Pancreas (tissue), 10 donors: ENCODE measurements around the gene PRDM11. TPM values are rescaled to one million over a fixed set of nuclear protein-coding genes. Genes with fewer than 3 reads are reported as not detected.

Experiments
- ATAC-seq, 4 donors: fragments of 200-7000 bp; cut with Tn5 transposase; one replicate each; pipeline versions ENCODE4 v1.8.0 to v1.9.1; 2020; ENCODE audit warnings: mild to moderate bottlenecking in 4 of 4, moderate library complexity in 4 of 4
- DNase-seq, 6 donors: peaks; one replicate each; pipeline ENCODE4 v3.0.0-alpha.2; 2020
- FAIRE-seq: peaks from 2 replicates; lab custom pipeline; 2012; peaks lifted over from hg19 to GRCh38; lab: Jason Lieb, UNC
- H3K27ac ChIP-seq, 4 donors: fragments of 200-600 bp; sonication (generic); 1 replicate in 3 of 4; 2 replicates in 1 of 4; pipeline versions ENCODE4 v1.5.0 to v1.8.0; 2020
- H3K27me3 ChIP-seq, 4 donors: fragments of 200-600 bp; one replicate each; pipeline ENCODE4 v1.8.0; 2021
- H3K36me3 ChIP-seq, 3 donors: fragments of 200-600 bp; sonication (generic) in 1 of 3; one replicate each; pipeline versions ENCODE4 v1.5.0 to v1.8.0; 2020 to 2021
- H3K4me1 ChIP-seq, 3 donors: fragments of 200-600 bp; one replicate each; pipeline ENCODE4 v1.8.0; 2021
- H3K4me3 ChIP-seq, 4 donors: fragments of 200-600 bp; sonication (generic) in 2 of 4; one replicate each; pipeline versions ENCODE4 v1.5.0 to v1.8.0; 2020 to 2021
- H3K9me3 ChIP-seq, 4 donors: fragments of 200-600 bp; one replicate each; pipeline ENCODE4 v1.8.0; 2021
- WGBS, 2 donors: extraction: QIAGEN DNeasy Blood & Tissue Kit; methylation state at CpG; one replicate each; pipeline ENCODE4 v1.1.7; 2013; 5-methylcytosine and 5-hydroxymethylcytosine counted together
- intact Hi-C, 3 donors: fragments of 100-400 bp; cut with DNase I; formaldehyde crosslinking; loops; one replicate each; pipeline versions ENCODE4 v1.11.1 to v1.14.2; 2022
- polyA plus RNA-seq, 2 donors: library from polyadenylated mRNA; stranded (reverse); fragments of 200-250 nt; gene quantifications; one replicate each; pipeline ENCODE4 v1.2.3, GENCODE V29; 2013
- total RNA-seq, 6 donors: library from RNA; stranded (reverse); fragmentation: NEBNext Ultra II Directional in 4 of 6; extraction: Animal tissue kit (Norgen Biotek cat#: 25700) in 4 of 6; gene quantifications; one replicate each; pipeline versions ENCODE4 v1.2.1 to v1.2.4, GENCODE V29; 2021 to 2023
- TF ChIP-seq, protein P1 (sequence below), 4 donors: fragments of 200-600 bp; sonication (generic) in 3 of 4; IDR thresholded peaks; one replicate each; pipeline versions ENCODE4 v1.5.0 to v1.8.0; 2021; ENCODE audit warnings: antibody characterized with exemption in 4 of 4
- donor health status: healthy with polysubstance abuse.
- donor health status: DM: no; HTN: no; CAD: no; lungs with moderate emphysema.
- donor health status: DM: no; HTN: no; CAD: no.
- donor health status: control.
- donor health status: control.
- donor health status: Bipolar disorder and iron deficiency.
- donor health status: DM: yes; HTN: yes; CAD: no.
- donor health status: DM: no; HTN: no; CAD: no.
- donor health status: DM: no; HTN: no; CAD: no.
- donor health status: DM: yes; HTN: yes; CAD: no.

Gene PRDM11
- total and polyA plus RNA-seq, 8 donors, result 3.0 to 8.5 (median 6.4) TPM

DNA sequence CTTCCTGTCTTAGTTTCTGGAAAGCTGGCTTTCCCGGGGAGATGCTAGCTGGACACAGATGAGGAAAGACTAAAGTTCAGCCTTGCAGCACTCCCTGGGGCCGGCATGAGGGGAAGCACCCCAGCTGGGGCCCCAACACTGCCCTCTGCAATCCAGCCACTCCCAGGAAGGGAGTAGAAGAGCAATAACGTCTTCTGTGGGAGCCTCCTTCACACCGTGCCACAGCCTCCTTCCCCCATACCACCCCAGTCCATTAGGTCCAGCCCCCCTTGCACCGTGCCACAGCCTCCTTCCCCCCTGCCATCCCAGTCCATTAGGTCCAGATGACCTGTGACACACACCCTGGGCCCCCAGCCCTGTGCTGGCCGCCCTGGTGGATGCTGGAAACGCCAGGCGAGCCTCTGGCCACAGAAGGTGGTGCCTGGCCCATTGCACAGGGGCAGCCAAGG, 44.1 kb upstream of the PRDM11 start:
- FAIRE-seq, result no peak
- H3K27me3 ChIP-seq, result no peaks in the 10 kb centered on the region
- no peak overlapping the region for H3K4me3 ChIP-seq
- H3K27ac ChIP-seq, result no peak overlapping the region
- no peaks in the 10 kb centered on the region for H3K36me3 ChIP-seq
- H3K9me3 ChIP-seq, result no peaks in the 10 kb centered on the region
- TF ChIP-seq, protein P1, sequence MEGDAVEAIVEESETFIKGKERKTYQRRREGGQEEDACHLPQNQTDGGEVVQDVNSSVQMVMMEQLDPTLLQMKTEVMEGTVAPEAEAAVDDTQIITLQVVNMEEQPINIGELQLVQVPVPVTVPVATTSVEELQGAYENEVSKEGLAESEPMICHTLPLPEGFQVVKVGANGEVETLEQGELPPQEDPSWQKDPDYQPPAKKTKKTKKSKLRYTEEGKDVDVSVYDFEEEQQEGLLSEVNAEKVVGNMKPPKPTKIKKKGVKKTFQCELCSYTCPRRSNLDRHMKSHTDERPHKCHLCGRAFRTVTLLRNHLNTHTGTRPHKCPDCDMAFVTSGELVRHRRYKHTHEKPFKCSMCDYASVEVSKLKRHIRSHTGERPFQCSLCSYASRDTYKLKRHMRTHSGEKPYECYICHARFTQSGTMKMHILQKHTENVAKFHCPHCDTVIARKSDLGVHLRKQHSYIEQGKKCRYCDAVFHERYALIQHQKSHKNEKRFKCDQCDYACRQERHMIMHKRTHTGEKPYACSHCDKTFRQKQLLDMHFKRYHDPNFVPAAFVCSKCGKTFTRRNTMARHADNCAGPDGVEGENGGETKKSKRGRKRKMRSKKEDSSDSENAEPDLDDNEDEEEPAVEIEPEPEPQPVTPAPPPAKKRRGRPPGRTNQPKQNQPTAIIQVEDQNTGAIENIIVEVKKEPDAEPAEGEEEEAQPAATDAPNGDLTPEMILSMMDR (IDR thresholded peaks at IDR 0.05), result no peak
- intact Hi-C loops, result loop anchor here in 1 of 3 donors (10.0 kb wide), 1 partner anchor 182 kb away; the partner anchor contains the start of gene SYT13
- H3K4me1 ChIP-seq, result no peaks in the 10 kb centered on the region
- 63 to 67% methylated on average over 8 of the region's 8 CpGs for WGBS, 2 donors
- DNase-seq, result no peak
- ATAC-seq, result no peak

DNA sequence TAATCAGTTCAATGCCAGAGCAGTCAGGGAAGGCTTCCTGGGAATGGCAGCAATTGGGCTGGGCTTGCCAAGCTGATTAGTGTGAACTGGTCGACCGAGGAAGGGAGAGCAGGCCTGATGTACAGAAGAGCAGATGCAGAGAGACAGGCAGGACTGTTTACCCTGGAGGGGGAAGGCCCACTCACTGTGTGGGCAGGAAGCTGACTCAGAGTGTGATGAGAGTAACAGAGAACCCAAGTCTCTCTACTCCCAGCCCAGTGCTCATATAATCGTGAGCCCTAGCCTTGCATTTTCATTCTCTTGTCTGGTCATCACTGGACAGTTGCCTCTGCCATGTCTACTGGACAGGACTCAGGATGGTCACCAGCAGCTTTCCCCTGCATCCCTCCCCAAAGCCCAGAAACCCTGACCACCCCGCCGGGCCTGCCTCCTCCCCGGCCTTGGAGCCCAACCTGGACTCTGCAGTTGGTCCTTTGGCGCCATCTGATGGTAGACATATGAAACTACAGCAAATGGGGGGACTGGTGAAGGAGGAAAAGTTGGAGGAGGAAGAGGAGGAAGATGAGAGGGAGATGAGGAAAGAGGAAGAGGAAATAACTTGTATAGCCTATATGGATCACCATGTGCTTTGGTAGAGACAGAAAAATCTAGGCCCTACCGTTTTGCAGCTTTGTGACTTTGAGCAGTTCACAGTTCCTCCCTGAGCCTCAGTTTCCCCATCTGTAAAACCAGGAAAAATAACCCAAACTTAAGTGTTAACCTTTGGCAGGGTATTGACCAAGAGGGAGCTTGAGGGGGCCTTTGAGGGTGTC, 43.4 kb upstream of the PRDM11 start:
- 24 to 25% methylated on average over 8 of the region's 8 CpGs for WGBS, 2 donors
- H3K27me3 ChIP-seq, result no peaks in the 10 kb centered on the region
- no peaks in the 10 kb centered on the region for H3K36me3 ChIP-seq
- intact Hi-C loops, result loop anchor here in 1 of 3 donors (10.0 kb wide), 1 partner anchor 182 kb away; the partner anchor contains the start of gene SYT13
- H3K4me3 ChIP-seq, result no peak overlapping the region
- no peaks in the 10 kb centered on the region for H3K4me1 ChIP-seq
- H3K27ac ChIP-seq, result no peak overlapping the region
- TF ChIP-seq, protein P1 (IDR thresholded peaks at IDR 0.05), result peak; percentile 73 to 87 (median 84)
- FAIRE-seq, result no peak
- peak; percentile 51 to 86 (median 82) for ATAC-seq
- H3K9me3 ChIP-seq, result no peaks in the 10 kb centered on the region
- DNase-seq, result peak in 5 of 6 donors; percentile 33 to 80 (median 58)

DNA sequence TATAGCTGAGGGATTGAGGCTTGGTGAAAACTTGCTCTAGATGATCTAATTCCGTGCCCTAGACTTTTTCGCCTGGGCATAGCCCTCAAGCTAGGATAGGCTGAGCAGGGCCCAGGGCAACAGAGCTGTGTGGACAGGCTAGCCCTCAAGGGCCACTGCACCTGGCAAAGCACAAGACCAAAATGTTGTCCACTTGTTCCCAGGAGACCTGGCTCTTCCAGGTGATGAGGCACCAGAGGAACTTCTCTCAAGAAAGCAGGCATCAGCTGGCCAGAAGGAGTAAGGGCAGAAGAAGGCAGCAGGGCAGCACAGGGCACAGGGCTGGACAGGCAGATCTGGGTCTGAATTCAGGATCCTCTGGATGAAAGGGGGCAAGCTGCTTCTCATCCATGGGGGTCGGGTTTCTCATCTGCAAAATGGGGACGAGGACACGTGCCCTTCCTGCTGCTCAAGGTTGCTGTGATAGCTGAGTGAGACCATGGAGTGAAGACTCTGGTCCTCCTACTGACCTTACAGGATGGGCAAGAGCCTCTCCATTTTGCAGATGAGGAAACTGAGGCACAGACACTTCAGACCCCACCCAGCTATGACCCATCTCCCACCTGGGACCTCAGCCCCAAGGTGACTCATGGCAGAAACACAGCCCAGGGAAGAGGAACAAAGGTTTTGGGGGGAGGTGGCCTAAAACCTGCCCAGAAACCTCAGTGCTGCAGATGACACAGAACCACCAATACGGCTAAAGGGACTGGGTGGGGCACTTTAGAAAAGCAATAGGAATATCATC, 42.2 kb upstream of the PRDM11 start:
- Histone ChIP-seq H3K27ac (no peak overlapping the region), H3K27me3 (no peaks in the 10 kb centered on the region), H3K4me1 (no peaks in the 10 kb centered on the region), H3K4me3 (no peak overlapping the region), H3K9me3 (no peaks in the 10 kb centered on the region), H3K36me3 (no peaks in the 10 kb centered on the region)
- intact Hi-C loops, result loop anchor here in 1 of 3 donors (10.0 kb wide), 1 partner anchor 181 kb away; the partner anchor contains the start of gene SYT13
- TF ChIP-seq, protein P1 (IDR thresholded peaks at IDR 0.05), result no peak
- no peak for FAIRE-seq
- no peak for ATAC-seq
- WGBS, 2 donors, result 64 to 75% methylated on average over 6 of the region's 6 CpGs
- no peak for DNase-seq

DNA sequence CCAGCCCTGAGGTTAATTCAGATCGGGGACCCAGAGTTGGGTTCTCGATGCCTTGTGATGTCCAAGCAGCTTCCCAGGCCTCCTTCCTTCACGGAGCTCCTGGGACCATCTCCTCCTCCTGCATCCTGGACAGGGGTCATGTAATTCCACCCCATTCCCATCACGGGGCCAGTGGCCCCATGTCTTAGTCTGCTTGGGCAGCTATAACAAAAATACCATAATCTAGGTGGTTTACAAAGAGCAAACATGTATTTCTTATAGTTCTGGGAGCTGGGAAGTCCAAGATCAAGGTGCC, 41.7 kb upstream of the PRDM11 start:
- Histone ChIP-seq H3K4me1 (no peaks in the 10 kb centered on the region), H3K36me3 (no peaks in the 10 kb centered on the region), H3K9me3 (no peaks in the 10 kb centered on the region), H3K27ac (no peak overlapping the region), H3K27me3 (no peaks in the 10 kb centered on the region), H3K4me3 (no peak overlapping the region)
- DNase-seq, result no peak
- no peak for FAIRE-seq
- WGBS, 2 donors, result 56 to 61% methylated on average over 4 of the region's 4 CpGs
- intact Hi-C loops, result loop anchor here (5.0 to 10.0 kb wide), 6 partner anchors 167 to 228 kb away; partner anchors contain the start of gene SYT13 (in 1 of the 3)
- ATAC-seq, result no peak
- TF ChIP-seq, protein P1 (IDR thresholded peaks at IDR 0.05), result no peak
